ENCODE data around the gene ANKRD34C. TPM values are rescaled to one million over a fixed set of nuclear protein-coding genes. Genes with fewer than 3 reads are reported as not detected.

ANKRD34C gene
- total and polyA plus RNA-seq, 9 of the 15 experiments (the other 6 are each of a cell fraction or from before 2014, with no cell fraction given), result 0.01 TPM; not detected in 8

GRCh38 chr15:79310985-79311900 is 28.7 kb downstream of the ANKRD34C start, which contains the start of gene TMED3 (continued):
- TF ChIP-seq USF2 (CRISPR knock-in tag; IDR thresholded peaks at IDR 0.05) (no peak), LARP7 (IDR thresholded peaks at IDR 0.05) (no peak), EZH2 (IDR thresholded peaks at IDR 0.05; ENCODE audit: borderline replicate concordance, low read depth, low read length) (no peak), BHLHE40 (IDR thresholded peaks at IDR 0.05; ENCODE audit: low read length) (no peak; the same call in 1 of the 2 replicates), IFI16 (CRISPR knock-in tag; IDR thresholded peaks at IDR 0.05) (no peak), ZNF143 (CRISPR knock-in tag; IDR thresholded peaks at IDR 0.05) (peak; percentile 64), RBM15 (IDR thresholded peaks at IDR 0.05; ENCODE audit: insufficient read depth, low read length) (no peak), IRF2 (CRISPR knock-in tag; IDR thresholded peaks at IDR 0.05) (no peak), CBX8 (IDR thresholded peaks at IDR 0.05; ENCODE audit: borderline replicate concordance, extremely low read depth, low read depth, low read length, poor library complexity, severe bottlenecking) (no peak), FOXK2 (conservative IDR thresholded peaks at IDR 0.05 in 1 of 2, IDR thresholded peaks at IDR 0.05 in 1 of 2; ENCODE audit: low read depth in 2 of 2) (no peak), REST (IDR thresholded peaks at IDR 0.05; ENCODE audit: borderline replicate concordance) (no peak), REST (CRISPR knock-in tag; IDR thresholded peaks at IDR 0.05; ENCODE audit: low read depth) (no peak; the same call in 1 of the 2 replicates), NUFIP1 (IDR thresholded peaks at IDR 0.05; ENCODE audit: partially characterized antibody) (no peak), PCBP2 (IDR thresholded peaks at IDR 0.05; ENCODE audit: low read depth, low read length, poor library complexity, severe bottlenecking) (no peak), ZNF586 (CRISPR knock-in tag; conservative IDR thresholded peaks at IDR 0.05) (no peak), SMC3 (conservative IDR thresholded peaks at IDR 0.05; ENCODE audit: insufficient read depth, low read depth, low read length) (no peak), MAZ (CRISPR knock-in tag; conservative IDR thresholded peaks at IDR 0.05 in 1 of 2, IDR thresholded peaks at IDR 0.05 in 1 of 2) (peak; percentile 44 to 63; a peak in 2 of 4 replicates), ZNF766 (CRISPR knock-in tag; conservative IDR thresholded peaks at IDR 0.05) (no peak), XRCC5 (IDR thresholded peaks at IDR 0.05; ENCODE audit: low read depth, low read length) (no peak)

Data from K562 (cell line).